Loucy (cell line): ENCODE measurements around the gene DPF1.

Source experiments
- CTCF ChIP-seq: fragments of 200-600 bp; sonication (generic); conservative IDR thresholded peaks from 2 replicates; pipeline ENCODE4 v1.5.1; 2014; ENCODE audit warnings: mild to moderate bottlenecking, antibody characterized with exemption, low read length
- EZH2phosphoT487 ChIP-seq: fragments of 200-600 bp; IDR thresholded peaks from 2 replicates; pipeline ENCODE4 v1.6.1; 2018; ENCODE audit warnings: antibody characterized with exemption, mild to moderate bottlenecking, moderate library complexity, borderline replicate concordance

DNA sequence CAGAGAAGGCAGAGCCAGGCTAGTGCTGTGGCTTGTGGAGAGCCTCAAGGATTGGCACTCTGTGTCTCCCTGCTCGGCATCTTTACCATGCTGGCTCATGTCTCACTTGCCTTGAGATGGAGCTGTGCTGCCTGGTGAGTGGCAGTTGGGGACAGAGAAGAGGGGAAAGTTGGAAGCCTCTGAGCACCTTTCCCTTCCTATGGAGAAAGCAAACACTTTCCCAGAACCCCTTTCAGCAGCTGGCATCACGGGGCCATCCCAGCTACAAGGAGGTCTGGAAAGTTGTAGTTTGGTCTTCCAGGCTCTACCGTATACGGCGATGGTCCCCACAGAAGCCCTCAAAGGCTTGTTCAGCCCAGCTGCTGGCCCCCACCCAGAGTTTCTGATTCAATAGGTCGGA lies 58.7 kb downstream of the DPF1 start:
- TF ChIP-seq CTCF: no peak
- TF ChIP-seq EZH2phosphoT487: no peak
